LNCAP (cell line): ENCODE measurements around the gene ZNF718.

Experiments
- TF ChIP-seq, protein P1 (sequence below): fragments of 450-650 bp; IDR thresholded peaks from 2 replicates; pipeline ENCODE4 v1.5.1; 2017; ENCODE audit warnings: mild to moderate bottlenecking

Gene ZNF718

DNA sequence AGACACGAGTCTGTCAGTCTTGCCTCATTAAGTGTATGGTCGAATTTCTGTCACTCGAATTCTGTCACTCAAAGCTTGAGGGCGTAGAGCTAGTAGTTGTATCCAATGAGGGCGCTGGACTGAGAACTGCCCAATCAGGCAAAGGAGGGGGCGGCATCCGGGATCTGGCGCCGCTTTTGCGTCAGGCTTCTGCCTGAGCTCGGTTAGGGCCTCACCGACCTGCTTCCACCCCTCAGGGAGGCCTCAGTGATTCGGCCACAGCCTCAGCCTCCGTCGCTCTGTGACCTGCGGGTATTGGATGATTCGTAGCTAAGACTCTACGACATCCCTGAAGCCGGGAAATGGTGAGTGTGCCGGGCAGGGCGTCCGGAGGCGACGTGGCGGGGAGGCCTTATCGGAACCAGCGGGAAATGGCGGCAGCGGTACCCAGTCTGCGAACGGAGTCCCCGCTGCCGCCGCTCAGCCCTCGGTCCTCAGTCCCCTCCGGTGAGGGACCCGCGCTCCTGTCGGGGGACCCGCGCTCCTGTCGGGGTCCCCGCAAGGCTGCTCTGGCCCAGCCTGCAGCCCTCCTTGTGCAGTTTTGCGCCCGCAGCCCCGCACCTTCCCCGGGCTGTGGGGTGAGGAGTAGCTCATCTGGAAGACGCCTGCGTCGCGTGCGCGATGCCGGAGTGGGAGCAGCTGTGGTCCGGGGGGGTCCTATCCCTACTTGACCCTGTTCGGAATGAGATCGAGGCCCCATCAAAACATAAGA, 88.3 kb downstream of the ZNF718 start:
- TF ChIP-seq, protein P1, sequence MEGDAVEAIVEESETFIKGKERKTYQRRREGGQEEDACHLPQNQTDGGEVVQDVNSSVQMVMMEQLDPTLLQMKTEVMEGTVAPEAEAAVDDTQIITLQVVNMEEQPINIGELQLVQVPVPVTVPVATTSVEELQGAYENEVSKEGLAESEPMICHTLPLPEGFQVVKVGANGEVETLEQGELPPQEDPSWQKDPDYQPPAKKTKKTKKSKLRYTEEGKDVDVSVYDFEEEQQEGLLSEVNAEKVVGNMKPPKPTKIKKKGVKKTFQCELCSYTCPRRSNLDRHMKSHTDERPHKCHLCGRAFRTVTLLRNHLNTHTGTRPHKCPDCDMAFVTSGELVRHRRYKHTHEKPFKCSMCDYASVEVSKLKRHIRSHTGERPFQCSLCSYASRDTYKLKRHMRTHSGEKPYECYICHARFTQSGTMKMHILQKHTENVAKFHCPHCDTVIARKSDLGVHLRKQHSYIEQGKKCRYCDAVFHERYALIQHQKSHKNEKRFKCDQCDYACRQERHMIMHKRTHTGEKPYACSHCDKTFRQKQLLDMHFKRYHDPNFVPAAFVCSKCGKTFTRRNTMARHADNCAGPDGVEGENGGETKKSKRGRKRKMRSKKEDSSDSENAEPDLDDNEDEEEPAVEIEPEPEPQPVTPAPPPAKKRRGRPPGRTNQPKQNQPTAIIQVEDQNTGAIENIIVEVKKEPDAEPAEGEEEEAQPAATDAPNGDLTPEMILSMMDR = no peak
